HepG2 (cell line): ENCODE results near the gene LHB. TPM values are rescaled to one million over a fixed set of nuclear protein-coding genes. Genes with fewer than 3 reads are reported as not detected.

Source experiments
- RCOR2 ChIP-seq: IDR thresholded peaks from 2 replicates; pipeline ENCODE4 v1.6.1; 2016; ENCODE audit warnings: missing biosample characterization, missing genetic modification reagents
- SP2 ChIP-seq: sonication (generic); formaldehyde crosslinking; IDR thresholded peaks from 2 replicates; pipeline ENCODE4 v1.5.1; 2020; ENCODE audit warnings: mild to moderate bottlenecking, missing genetic modification reagents
- SRY ChIP-seq: sonication (generic); formaldehyde crosslinking; IDR thresholded peaks from 2 replicates; pipeline ENCODE4 v1.8.0; 2022; ENCODE audit warnings: mild to moderate bottlenecking, missing genetic modification reagents
- TMF1 ChIP-seq: sonication (generic); formaldehyde crosslinking; IDR thresholded peaks from 2 replicates; pipeline ENCODE4 v1.8.1; 2022; ENCODE audit warnings: low read depth, missing genetic modification reagents
- YEATS4 ChIP-seq: sonication (generic); formaldehyde crosslinking; IDR thresholded peaks from 2 replicates; pipeline ENCODE4 v1.4.0; 2020; ENCODE audit warnings: missing genetic modification reagents, borderline replicate concordance
- ZFP41 ChIP-seq: sonication (generic); formaldehyde crosslinking; IDR thresholded peaks from 2 replicates; pipeline ENCODE4 v1.4.0; 2020; ENCODE audit warnings: mild to moderate bottlenecking, missing genetic modification reagents, borderline replicate concordance
- ZNF343 ChIP-seq: sonication (generic); formaldehyde crosslinking; IDR thresholded peaks from 2 replicates; pipeline ENCODE4 v1.4.0; 2020; ENCODE audit warnings: mild to moderate bottlenecking, missing genetic modification reagents
- ZNF354B ChIP-seq: sonication (generic); formaldehyde crosslinking; IDR thresholded peaks from 2 replicates; pipeline ENCODE4 v1.8.0; 2022; ENCODE audit warnings: mild to moderate bottlenecking, missing genetic modification reagents
- ZNF772 ChIP-seq: sonication (generic); formaldehyde crosslinking; IDR thresholded peaks from 2 replicates; pipeline ENCODE4 v1.5.0; 2020; ENCODE audit warnings: mild to moderate bottlenecking, missing genetic modification reagents
- ZNF891 ChIP-seq: sonication (generic); formaldehyde crosslinking; IDR thresholded peaks from 2 replicates; pipeline ENCODE4 v1.5.0; 2020; ENCODE audit warnings: mild to moderate bottlenecking, missing genetic modification reagents
- ZSCAN20 ChIP-seq: sonication (generic); formaldehyde crosslinking; IDR thresholded peaks from 2 replicates; pipeline ENCODE4 v1.4.0; 2020; ENCODE audit warnings: missing genetic modification reagents, mild to moderate bottlenecking, borderline replicate concordance
- polyA plus RNA-seq, 8 experiments: library from polyadenylated mRNA; depleted of rRNA in 3 of 8; stranded (reverse) in 7 of 8; unstranded in 1 of 8; fragments of >200 nt; fragmentation: Illumina TruSeq in 4 of 8; extraction: Trizol in 4 of 8; gene quantifications; 2 replicates each; pipeline versions ENCODE4 v1.2.1 to v1.2.3, GENCODE V29; 2011 to 2016; ENCODE audit warnings: low read depth in 4 of 8, missing spikeins in 1 of 8, mixed read lengths in 1 of 8; ENCODE audit not compliant: insufficient read depth in 1 of 8
- total RNA-seq, 5 experiments: library from RNA; depleted of rRNA; stranded (reverse); fragments of >200 nt; fragmentation: Illumina TruSeq; extraction: Trizol; gene quantifications; 2 replicates each; pipeline ENCODE4 v1.2.3, GENCODE V29; 2016; ENCODE audit warnings: low read depth in 1 of 5
- TF ChIP-seq, protein P1 (sequence below): sonication (generic); formaldehyde crosslinking; IDR thresholded peaks from 2 replicates; pipeline ENCODE4 v1.5.0; 2020; ENCODE audit warnings: mild to moderate bottlenecking, missing genetic modification reagents
- TF ChIP-seq, protein P2 (sequence below): sonication (generic); formaldehyde crosslinking; IDR thresholded peaks from 2 replicates; pipeline ENCODE4 v1.8.0; 2022; ENCODE audit warnings: mild to moderate bottlenecking, missing genetic modification reagents

Gene LHB
- total and polyA plus RNA-seq, 2 of the 13 experiments (the other 11 are each of a cell fraction or from before 2014, with no cell fraction given), result not detected

DNA sequence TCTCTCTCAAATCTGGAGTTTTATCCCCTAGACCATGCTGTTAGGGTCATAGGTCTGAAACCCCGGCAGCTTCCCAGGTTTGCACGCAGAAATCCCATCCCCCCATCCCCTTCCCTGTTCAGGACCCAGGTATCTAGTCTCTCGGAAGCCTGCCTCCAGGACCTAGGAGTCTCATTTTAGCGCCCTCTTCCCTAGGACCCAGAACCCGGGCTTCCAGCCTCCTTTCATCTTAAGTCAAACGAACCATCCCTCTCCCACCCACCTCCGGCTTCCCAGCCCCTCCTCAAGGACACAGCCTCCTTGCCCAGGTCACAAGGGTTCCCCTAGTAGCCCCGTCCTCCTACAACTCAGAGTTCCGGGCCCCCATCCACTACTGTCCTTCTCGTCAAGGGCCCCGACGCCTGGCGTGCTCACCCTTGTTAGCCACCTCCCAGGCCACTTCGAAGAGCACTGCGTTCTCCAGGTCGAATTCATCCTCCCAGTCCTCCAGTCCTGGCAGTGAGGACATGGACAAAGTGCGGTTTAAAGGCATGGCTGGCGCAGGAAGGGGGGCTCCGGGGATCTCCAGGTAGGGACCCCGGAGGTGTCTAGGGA, 24.2 kb downstream of the LHB start (continued):
- TF ChIP-seq, protein P1, sequence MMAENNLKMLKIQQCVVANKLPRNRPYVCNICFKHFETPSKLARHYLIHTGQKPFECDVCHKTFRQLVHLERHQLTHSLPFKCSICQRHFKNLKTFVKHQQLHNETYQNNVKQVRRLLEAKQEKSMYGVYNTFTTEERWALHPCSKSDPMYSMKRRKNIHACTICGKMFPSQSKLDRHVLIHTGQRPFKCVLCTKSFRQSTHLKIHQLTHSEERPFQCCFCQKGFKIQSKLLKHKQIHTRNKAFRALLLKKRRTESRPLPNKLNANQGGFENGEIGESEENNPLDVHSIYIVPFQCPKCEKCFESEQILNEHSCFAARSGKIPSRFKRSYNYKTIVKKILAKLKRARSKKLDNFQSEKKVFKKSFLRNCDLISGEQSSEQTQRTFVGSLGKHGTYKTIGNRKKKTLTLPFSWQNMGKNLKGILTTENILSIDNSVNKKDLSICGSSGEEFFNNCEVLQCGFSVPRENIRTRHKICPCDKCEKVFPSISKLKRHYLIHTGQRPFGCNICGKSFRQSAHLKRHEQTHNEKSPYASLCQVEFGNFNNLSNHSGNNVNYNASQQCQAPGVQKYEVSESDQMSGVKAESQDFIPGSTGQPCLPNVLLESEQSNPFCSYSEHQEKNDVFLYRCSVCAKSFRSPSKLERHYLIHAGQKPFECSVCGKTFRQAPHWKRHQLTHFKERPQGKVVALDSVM (CRISPR knock-in tag), result peak; percentile 7; the same call in 1 of the 2 replicates
- TF ChIP-seq, protein P2, sequence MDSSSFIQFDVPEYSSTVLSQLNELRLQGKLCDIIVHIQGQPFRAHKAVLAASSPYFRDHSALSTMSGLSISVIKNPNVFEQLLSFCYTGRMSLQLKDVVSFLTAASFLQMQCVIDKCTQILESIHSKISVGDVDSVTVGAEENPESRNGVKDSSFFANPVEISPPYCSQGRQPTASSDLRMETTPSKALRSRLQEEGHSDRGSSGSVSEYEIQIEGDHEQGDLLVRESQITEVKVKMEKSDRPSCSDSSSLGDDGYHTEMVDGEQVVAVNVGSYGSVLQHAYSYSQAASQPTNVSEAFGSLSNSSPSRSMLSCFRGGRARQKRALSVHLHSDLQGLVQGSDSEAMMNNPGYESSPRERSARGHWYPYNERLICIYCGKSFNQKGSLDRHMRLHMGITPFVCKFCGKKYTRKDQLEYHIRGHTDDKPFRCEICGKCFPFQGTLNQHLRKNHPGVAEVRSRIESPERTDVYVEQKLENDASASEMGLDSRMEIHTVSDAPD, result 0 out of 2 replicates have a peak, but pooled peaks have one; percentile 23
- TF ChIP-seq SP2 (CRISPR knock-in tag) (no peak), ZNF772 (CRISPR knock-in tag) (peak; percentile 76; the same call in 1 of the 2 replicates), ZFP41 (0 out of 2 replicates have a peak, but pooled peaks have one; percentile 74), TMF1 (CRISPR knock-in tag) (peak; percentile 80; the same call in 1 of the 2 replicates), RCOR2 (CRISPR knock-in tag) (no peak), ZNF354B (0 out of 2 replicates have a peak, but pooled peaks have one; percentile 62), ZNF891 (CRISPR knock-in tag) (no peak), ZSCAN20 (CRISPR knock-in tag) (no peak), ZNF343 (CRISPR knock-in tag) (no peak), SRY (CRISPR knock-in tag) (peak; percentile 64; the same call in 1 of the 2 replicates), YEATS4 (peak; percentile 6; the same call in 1 of the 2 replicates)
